Renal cortex interstitium (tissue), 15 donors: ENCODE measurements around the gene EPS8L1. TPM values are rescaled to one million over a fixed set of nuclear protein-coding genes. Genes with fewer than 3 reads are reported as not detected.
"Not testable (repeated sequence)": the region's sequence is repeated elsewhere in the genome, so short reads cannot be mapped to it uniquely, and the experiment has no call there.

Source experiments
- DNase-seq, 11 donors: peaks; one replicate each; pipeline ENCODE4 v3.0.0-alpha.2; 2013; ENCODE audit warnings: low read depth in 9 of 11, low spot score in 4 of 11; ENCODE audit errors: extremely low read depth in 1 of 11
- long read RNA-seq, 16 experiments: transcript quantifications; one replicate each; lab custom pipeline, GENCODE V29; 2026
- polyA plus RNA-seq, 3 donors: library from polyadenylated mRNA; unstranded; fragments of 120-200 nt; gene quantifications; one replicate each; pipeline ENCODE4 v1.2.1, GENCODE V29; 2013; ENCODE audit not compliant: insufficient read length in 3 of 3

EPS8L1 gene
- 10 to 100 TPM; 48.0 to 77.9 (median 61.6) TPM for polyA plus RNA-seq
- long read RNA-seq, donor 1, partial matches to known transcripts, result 0 of 4 reads
- long read RNA-seq, donor 1, other reads (novel, unspliced or antisense), result 0 of 4 reads
- long read RNA-seq, donor 2, result 0 reads
- long read RNA-seq, donor 3, transcript EPS8L1-206 (2 exons, 745 nt), result major isoform, 7 of 19 reads
- long read RNA-seq, donor 3, partial matches to known transcripts, result 9 of 19 reads
- long read RNA-seq, donor 3, other reads (novel, unspliced or antisense), result 0 of 19 reads
- long read RNA-seq, donor 4, partial matches to known transcripts, result 0 of 2 reads
- long read RNA-seq, donor 4, other reads (novel, unspliced or antisense), result 0 of 2 reads
- long read RNA-seq, donor 5, partial matches to known transcripts, result 0 of 5 reads
- long read RNA-seq, donor 5, other reads (novel, unspliced or antisense), result 0 of 5 reads
- long read RNA-seq, donor 6, transcript EPS8L1-206 (2 exons, 745 nt), result major isoform, 10 of 24 reads
- long read RNA-seq, donor 6, partial matches to known transcripts, result 9 of 24 reads
- long read RNA-seq, donor 6, other reads (novel, unspliced or antisense), result 0 of 24 reads
- long read RNA-seq, donor 7, partial matches to known transcripts, result 7 of 9 reads
- long read RNA-seq, donor 7, other reads (novel, unspliced or antisense), result 0 of 9 reads
- long read RNA-seq, donor 8, partial matches to known transcripts, result 0 of 7 reads
- long read RNA-seq, donor 8, other reads (novel, unspliced or antisense), result 0 of 7 reads
- long read RNA-seq, donor 9, partial matches to known transcripts, result 0 of 4 reads
- long read RNA-seq, donor 9, other reads (novel, unspliced or antisense), result 0 of 4 reads
- long read RNA-seq, donor 10, partial matches to known transcripts, result 0 of 4 reads
- long read RNA-seq, donor 10, other reads (novel, unspliced or antisense), result 0 of 4 reads
- long read RNA-seq, donor 11, partial matches to known transcripts, result 0 of 3 reads
- long read RNA-seq, donor 11, other reads (novel, unspliced or antisense), result 0 of 3 reads
- long read RNA-seq, donor 12, partial matches to known transcripts, result 5 of 7 reads
- long read RNA-seq, donor 12, other reads (novel, unspliced or antisense), result 0 of 7 reads
- long read RNA-seq, donor 13, transcript EPS8L1-206 (2 exons, 745 nt), result major isoform, 8 of 11 reads
- long read RNA-seq, donor 13, partial matches to known transcripts, result 0 of 11 reads
- long read RNA-seq, donor 13, other reads (novel, unspliced or antisense), result 0 of 11 reads
- long read RNA-seq, donor 14, partial matches to known transcripts, result 0 of 4 reads
- long read RNA-seq, donor 14, other reads (novel, unspliced or antisense), result 0 of 4 reads
- long read RNA-seq, donor 15, result 0 reads
- long read RNA-seq, donor 16, partial matches to known transcripts, result 12 of 23 reads
- long read RNA-seq, donor 16, other reads (novel, unspliced or antisense), result 0 of 23 reads

GRCh38 chr19:55075371-55075998 is at the start of gene EPS8L1:
Gene EPS8L1 (plus strand): TSS chr19:55075869. CDS start chr19:55076445, 576 bp downstream.
- DNase-seq, result peak in 6 of 11 donors; percentile 60 to 85 (median 74)

DNA sequence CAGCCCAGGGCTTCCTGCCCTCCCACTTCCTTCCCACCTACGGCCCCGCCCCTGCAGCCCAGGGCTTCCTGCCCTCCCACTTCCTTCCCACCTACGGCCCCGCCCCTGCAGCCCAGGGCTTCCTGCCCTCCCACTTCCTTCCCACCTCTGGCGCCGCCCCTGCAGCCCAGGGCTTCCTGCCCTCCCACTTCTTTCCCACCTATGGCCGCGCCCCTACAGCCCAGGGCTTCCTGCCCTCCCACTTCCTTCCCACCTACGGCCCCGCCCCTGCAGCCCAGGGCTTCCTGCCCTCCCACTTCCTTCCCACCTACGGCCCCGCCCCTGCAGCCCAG is 48.6 kb upstream of the EPS8L1 start:
- not testable (repeated sequence) for DNase-seq

DNA sequence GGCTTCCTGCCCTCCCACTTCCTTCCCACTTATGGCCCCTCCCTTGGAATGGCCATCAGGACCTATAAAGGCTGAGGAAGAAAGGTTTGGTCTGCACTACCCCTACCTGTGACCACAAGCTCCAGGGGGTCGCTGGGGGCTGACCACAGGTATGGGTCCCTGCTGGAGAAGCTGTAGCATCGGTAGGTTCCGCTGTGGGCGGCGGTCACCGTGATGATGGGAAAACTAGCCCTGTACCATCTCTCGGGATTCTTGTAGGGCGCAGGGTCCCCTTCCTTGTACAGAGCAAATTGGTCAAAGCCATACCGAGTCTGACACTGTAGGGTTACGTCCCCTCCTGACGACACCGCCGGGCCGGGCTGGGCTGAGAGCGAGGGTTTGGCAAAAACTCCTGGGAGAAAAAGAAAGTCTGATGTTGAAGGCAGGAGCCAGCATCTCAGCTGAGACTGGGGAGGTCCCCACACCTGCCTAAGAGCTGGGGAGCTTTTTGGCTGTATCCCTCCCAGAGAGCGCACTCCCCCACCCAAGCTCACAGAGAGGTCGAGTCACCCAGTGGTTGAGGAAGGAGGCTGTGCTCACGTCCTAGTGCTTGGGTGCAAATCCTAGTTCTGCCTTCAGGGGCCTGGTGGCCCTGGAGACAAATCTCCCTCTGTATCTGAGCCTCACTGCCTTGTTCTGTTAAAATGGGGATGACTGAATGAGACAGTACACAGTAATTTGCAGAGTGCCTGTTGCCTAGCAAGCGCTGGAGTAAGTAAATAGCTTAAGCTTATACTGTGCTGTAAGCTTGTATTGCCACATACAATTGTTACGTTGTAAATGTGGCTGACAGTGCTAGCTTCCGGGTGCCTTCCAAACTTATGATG is 48.0 kb upstream of the EPS8L1 start:
- DNase-seq, result no peak

GRCh38 chr19:55028757-55029156 is 46.9 kb upstream of the EPS8L1 start:
- no peak for DNase-seq

DNA sequence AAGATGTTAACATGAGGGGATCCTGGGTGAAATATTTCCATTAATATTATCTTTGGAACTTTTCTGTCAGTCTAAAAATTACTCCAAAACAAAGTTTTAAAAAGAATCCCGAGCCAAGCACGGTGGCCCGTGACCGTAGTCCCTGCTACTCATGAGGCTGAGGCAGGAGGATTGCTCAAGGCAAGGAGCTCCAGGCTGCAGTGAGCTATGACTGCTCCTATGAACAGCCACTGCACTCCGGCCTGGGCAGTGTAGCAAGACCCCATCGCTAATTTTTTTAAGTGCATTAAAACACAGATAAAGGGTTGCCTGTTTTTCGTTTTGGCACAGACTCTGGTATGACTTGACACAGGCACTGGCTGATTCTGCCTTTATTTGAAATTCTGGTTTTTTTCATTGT is 44.5 kb upstream of the EPS8L1 start:
- no peak for DNase-seq

DNA sequence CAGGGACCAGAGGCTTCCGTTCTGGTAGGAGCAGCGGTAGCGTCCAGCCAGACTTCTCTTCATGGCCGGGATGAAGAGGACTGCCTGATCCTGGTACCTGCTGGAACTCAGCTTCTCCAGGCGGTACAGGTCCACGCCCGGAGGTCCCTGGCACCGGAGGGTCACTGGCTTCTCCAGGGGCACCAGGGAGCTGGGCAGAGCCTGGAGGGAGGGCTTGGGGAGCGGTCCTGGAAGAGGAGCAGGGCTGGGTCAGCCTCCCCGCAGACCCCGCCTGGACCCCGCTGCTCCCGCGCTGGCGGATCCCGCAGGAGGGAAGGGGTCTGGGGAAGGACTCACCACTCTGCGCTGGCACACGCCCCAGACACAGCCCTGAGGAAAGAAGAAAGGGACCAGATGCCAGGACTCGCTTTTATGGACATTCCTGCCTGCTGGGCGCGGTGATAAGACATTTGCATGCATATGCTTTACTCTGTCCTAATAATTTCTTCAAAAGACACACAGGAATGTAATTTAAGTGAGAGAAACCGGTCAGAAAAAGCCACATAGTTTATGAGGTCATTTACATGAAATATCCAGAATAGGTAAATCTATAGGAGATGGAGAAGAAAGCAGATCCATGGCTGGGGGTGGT is 43.4 kb upstream of the EPS8L1 start:
- no peak for DNase-seq

DNA sequence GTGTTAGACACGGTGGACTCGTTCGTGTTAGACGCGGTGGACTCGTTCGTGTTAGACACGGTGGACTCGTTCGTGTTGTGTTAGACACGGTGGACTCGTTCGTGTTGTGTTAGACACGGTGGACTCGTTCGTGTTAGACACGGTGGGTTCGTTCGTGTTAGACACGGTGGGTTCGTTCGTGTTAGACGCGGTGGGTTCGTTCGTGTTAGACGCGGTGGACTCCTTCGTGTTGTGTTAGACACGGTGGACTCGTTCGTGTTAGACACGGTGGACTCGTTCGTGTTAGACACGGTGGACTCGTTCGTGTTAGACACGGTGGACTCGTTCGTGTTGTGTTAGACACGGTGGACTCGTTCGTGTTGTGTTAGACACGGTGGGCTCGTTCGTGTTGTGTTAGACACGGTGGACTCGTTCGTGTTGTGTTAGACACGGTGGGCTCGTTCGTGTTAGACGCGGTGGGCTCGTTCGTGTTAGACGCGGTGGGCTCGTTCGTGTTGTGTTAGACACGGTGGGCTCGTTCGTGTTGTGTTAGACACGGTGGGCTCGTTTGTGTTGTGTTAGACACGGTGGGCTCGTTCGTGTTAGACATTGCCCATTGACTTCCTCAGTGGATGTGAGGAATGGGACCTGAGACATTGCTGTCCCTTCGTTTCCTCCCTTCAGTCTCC is 42.6 kb upstream of the EPS8L1 start:
- not testable (repeated sequence) for DNase-seq

- DNase-seq, result no peak
These were observed 40.9 kb upstream of the EPS8L1 start for GRCh38 chr19:55034751-55035150.

DNA sequence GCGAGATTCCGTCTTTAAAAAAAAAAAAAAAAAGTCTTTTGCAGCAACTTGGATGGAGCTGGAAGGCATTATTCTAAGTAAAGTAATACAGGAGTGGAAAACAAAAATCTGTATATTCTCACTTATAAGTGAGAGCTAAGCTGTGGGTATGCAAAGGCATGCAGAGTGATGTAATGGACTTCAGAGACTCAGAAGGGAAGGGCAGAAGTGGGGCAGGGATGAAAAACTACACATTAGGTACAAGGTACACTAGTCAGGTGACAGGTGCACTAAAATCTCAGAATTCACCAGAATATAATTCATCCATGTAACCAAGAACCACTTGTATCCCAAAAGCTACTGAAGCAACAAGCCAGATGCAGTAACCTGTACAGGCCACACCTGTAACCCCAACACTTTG is 39.6 kb upstream of the EPS8L1 start:
- DNase-seq, result no peak

- DNase-seq, result not testable (repeated sequence)
These were observed 38.1 kb upstream of the EPS8L1 start for GRCh38 chr19:55037603-55038002.

DNA sequence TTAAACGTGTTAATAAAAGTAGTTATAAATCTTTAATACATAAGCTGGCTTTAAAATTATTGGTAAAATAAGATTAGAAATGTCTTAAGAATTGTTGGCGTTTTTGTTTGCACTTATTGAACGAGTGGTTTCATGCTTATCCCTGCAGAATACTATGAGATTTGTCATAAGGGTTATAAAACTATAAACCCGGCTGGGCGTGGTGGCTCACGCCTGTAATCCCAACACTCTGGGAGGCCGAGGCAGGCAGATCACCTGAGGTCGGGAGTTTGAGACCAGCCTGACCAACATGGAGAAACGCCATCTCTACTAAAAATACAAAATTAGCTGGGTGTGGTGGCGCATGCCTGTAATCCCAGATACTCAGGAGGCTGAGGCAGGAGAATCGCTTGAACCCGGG is 35.0 kb upstream of the EPS8L1 start:
- not testable (repeated sequence) for DNase-seq

DNA sequence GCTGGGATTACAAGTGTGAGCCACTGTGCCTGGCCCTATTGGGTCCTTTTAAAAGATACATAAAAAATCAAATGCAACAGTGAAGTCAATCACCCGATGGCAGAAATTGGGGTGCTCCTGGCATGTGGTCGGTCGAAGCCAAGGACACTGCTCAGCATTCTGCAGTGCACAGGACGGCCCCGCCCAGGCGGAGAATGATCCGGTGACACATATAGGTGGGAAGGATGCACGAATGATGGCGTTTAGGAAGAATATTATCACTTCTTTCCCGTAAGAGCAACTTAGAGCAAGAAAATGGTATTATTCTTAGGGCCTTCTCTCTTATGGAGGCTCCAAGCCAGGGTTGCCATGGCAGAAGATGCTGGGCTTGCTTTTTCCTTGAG is 34.4 kb upstream of the EPS8L1 start:
- DNase-seq, result no peak

DNA sequence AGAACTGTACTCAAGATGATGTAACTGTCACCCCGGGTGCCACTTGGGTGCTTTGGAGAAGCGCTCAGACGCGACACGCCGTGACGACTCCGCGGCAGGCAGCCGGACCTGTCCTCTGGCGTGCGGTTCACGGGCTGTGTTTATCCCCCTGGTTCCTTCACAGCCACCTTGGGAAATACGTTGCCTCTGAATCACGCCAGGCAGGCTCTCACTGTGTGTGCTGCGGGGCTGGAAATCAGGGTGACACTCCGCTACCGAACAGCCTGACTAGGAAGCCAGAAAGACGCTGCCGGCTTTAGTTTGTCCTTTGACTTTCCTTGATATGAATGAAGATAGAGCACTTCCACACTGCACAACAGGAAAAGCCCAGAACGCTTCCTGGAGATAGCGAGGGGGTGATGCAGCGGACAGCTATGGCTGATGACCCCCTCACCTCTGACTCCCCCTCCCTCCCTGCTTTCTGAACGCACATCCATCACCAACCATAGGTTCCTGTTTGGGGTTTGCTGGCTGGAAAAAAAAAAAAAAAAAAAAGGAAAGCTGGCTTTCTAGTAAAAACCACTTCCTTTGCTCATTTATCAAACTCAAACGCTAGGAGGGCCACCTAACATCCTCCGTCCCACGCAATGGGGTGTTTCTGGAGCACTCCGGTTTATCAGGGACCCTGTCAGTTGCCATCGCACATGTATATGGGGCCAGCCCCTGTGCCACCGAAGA is 33.9 kb upstream of the EPS8L1 start:
- peak in 1 of 11 donors; percentile 17 for DNase-seq

- DNase-seq, result no peak
These were observed 33.4 kb upstream of the EPS8L1 start for GRCh38 chr19:55042344-55042678.

GRCh38 chr19:55042688-55043087 is 33.0 kb upstream of the EPS8L1 start:
- no peak for DNase-seq

DNA sequence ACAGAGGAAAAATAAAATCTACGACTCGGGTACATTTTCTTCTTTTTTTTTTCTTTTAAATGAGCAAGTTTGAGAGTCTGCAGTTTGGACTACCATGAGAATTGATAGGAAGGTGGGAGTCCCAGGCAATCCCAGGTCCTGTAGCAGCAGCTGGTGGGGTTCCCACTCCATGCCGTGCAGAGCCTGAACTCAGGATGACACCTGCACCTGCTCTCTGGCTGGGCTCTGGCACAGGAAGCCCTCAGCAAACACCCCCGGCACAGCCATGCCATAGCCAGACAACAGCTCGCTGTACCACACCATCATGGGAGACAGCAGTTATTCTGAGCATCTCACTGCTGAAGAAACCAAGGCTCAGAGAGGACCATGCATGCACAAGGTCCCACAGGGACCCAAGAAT is 31.4 kb upstream of the EPS8L1 start:
- no peak for DNase-seq
